Breast epithelium (tissue), 4 donors: ENCODE data around the gene CCDC78. TPM values are rescaled to one million over a fixed set of nuclear protein-coding genes. Genes with fewer than 3 reads are reported as not detected.

Experiments used
- DNase-seq, 2 donors: peaks; one replicate each; pipeline ENCODE4 v3.0.0-alpha.2; 2019; ENCODE audit warnings: low spot score in 2 of 2
- H3K27ac ChIP-seq, 2 donors: fragments of 200-600 bp; sonication (generic) in 1 of 2; one replicate each; pipeline ENCODE4 v1.5.1; 2016 to 2019; ENCODE audit warnings: mild to moderate bottlenecking in 1 of 2
- H3K27me3 ChIP-seq, 2 donors: fragments of 200-600 bp; sonication (generic) in 1 of 2; one replicate each; pipeline versions ENCODE4 v1.5.1 to v1.6.0; 2017 to 2019; ENCODE audit warnings: control low read depth in 1 of 2, mild to moderate bottlenecking in 1 of 2
- H3K36me3 ChIP-seq: fragments of 200-600 bp; one replicate; pipeline ENCODE4 v1.5.1; 2019
- H3K4me1 ChIP-seq, 2 donors: fragments of 200-600 bp; sonication (generic); one replicate each; pipeline ENCODE4 v1.5.1; 2016 to 2019; ENCODE audit warnings: control low read depth in 1 of 2
- H3K4me3 ChIP-seq, 3 donors: fragments of 200-600 bp; sonication (generic); 1 replicate in 2 of 3; 2 replicates in 1 of 3; pipeline ENCODE4 v1.5.1; 2016 to 2019; ENCODE audit warnings: mild to moderate bottlenecking in 3 of 3, moderate library complexity in 2 of 3
- H3K9me3 ChIP-seq, 2 donors: fragments of 200-600 bp; sonication (generic) in 1 of 2; one replicate each; pipeline ENCODE4 v1.5.1; 2016 to 2019; ENCODE audit warnings: control low read depth in 1 of 2
- CTCF ChIP-seq, 3 donors: fragments of 450-650 bp; IDR thresholded peaks; one replicate each; pipeline ENCODE4 v1.5.1; 2016 to 2017; ENCODE audit warnings: antibody characterized with exemption in 3 of 3, mild to moderate bottlenecking in 3 of 3, moderate library complexity in 3 of 3
- POLR2A ChIP-seq: fragments of 450-650 bp; IDR thresholded peaks from one replicate; pipeline ENCODE4 v1.6.1; 2016; ENCODE audit warnings: antibody characterized with exemption, mild to moderate bottlenecking, moderate library complexity
- POLR2AphosphoS5 ChIP-seq, 3 donors: sonication (generic); formaldehyde crosslinking; IDR thresholded peaks; one replicate each; pipeline ENCODE4 v1.6.1; 2017; ENCODE audit warnings: antibody characterized with exemption in 3 of 3
- intact Hi-C: fragments of 100-400 bp; cut with DNase I; formaldehyde crosslinking; loops from one replicate; pipeline ENCODE4 v1.15.1; 2023; ENCODE audit warnings: low total_unique reads
- total RNA-seq, 3 donors: library from RNA; depleted of rRNA; stranded (reverse); fragments of >200 nt; gene quantifications; one replicate each; pipeline ENCODE4 v1.1.0, GENCODE V29; 2016

CCDC78 gene
- total RNA-seq, 3 donors from 2014 or later, result 0.48 to 2.9 (median 2.6) TPM

DNA sequence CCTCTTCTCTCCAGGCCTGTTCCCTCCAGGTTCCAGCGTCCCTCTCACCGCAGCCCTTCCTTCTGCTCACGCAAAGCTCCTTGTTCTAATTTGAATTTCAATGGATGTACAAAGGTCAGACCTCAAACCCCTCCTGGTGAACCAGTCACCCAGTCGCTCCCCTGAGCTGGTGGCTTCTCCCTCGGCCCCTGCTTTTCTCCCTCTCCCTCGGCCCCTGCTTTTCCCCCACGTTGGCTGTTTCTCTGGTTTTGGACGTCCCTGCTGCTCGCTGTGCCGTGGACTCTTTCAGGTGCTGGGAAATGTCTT, 25.7 kb upstream of the CCDC78 start:
- Histone ChIP-seq H3K4me1 (peaks cover 0 to 3% of the 10 kb centered on the region in 2 donors), H3K36me3 (no peaks in the 10 kb centered on the region), H3K27ac (peak overlapping the region; percentile 50 to 65), H3K4me3 (peak overlapping the region in 2 of 3 donors; percentile 5 to 27), H3K27me3 (no peaks in the 10 kb centered on the region), H3K9me3 (no peaks in the 10 kb centered on the region)
- no peak for DNase-seq
- TF ChIP-seq POLR2AphosphoS5 (IDR thresholded peaks at IDR 0.05) (no peak), CTCF (IDR thresholded peaks at IDR 0.05) (no peak), POLR2A (no peak)
- intact Hi-C loops, result no loop called here

DNA sequence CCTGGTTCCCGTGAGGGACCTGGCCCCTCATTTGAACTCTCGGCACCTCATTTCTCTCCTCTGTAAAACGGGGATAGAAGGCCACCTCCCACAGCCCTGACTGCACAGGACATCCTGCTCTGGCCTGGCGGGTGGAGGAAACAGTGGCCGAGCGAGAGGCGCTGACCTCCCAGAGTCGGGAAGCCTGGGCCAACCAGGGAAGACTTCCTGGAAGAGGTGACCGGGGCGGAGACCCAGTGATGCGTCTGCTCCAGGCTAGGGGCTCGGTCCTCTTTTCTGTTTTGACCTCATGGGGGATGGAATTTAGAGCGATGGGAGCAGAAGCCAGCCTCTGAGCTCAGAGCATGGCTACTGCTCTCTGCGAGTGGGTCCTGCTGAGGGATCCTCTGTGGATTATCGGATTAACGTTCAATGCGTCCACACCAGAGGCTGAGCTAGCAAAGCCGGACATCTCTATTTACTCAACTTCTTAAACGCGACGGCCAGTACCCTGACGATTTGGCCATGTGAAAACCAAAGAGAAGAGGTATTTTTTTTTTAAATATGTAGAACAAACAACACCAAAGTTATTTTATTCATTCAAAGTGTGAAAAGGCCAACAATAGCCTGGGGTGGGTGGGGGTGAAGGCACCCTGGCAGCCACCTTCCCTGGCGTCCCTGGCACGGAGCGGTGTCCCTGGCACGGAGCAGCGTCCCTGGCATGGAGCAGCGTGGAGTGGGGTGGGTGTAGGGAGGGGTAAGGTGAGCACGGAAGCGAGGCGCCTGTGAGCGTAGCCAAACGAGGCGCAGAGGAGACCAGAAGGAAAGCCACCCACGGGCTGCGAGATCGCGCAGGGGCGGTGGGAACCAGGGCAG, 25.1 kb upstream of the CCDC78 start:
- H3K36me3 ChIP-seq, result no peaks in the 10 kb centered on the region
- no peaks in the 10 kb centered on the region for H3K27me3 ChIP-seq
- peaks cover 0 to 3% of the 10 kb centered on the region in 2 donors for H3K4me1 ChIP-seq
- no peaks in the 10 kb centered on the region for H3K9me3 ChIP-seq
- H3K27ac ChIP-seq, result peak overlapping the region; percentile 65 to 79
- peak overlapping the region in 2 of 3 donors; percentile 5 to 27 for H3K4me3 ChIP-seq
- TF ChIP-seq POLR2A (no peak), CTCF (IDR thresholded peaks at IDR 0.05) (no peak), POLR2AphosphoS5 (IDR thresholded peaks at IDR 0.05) (no peak)
- DNase-seq, result peak in 1 of 2 donors; percentile 80
- intact Hi-C loops, result no loop called here

DNA sequence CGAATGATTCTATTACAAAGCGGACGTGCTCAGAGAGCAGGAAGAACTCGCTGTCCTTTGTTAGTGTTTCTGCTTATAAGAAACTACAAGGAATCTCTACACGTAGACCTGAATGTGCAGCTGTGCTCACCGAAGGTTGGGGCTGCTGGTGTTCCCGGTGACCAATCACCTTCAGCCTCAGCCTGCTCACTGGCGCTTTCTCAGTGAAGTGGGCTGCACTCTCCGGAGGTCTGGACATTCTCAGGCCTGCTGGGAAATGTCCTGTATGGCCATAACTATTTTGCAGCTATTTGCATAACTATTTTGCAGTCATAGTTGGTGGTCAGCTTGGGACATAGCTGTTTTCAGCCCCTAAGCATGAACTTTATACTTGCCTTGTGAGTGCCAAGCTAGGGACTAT, 24.2 kb upstream of the CCDC78 start:
- Histone ChIP-seq H3K27ac (peak overlapping the region; percentile 65 to 79), H3K4me1 (peaks cover 0 to 3% of the 10 kb centered on the region in 2 donors), H3K27me3 (no peaks in the 10 kb centered on the region), H3K9me3 (no peaks in the 10 kb centered on the region), H3K4me3 (no peak overlapping the region), H3K36me3 (no peaks in the 10 kb centered on the region)
- no peak for TF ChIP-seq POLR2AphosphoS5 (IDR thresholded peaks at IDR 0.05)
- TF ChIP-seq POLR2A, result no peak
- intact Hi-C loops, result no loop called here
- DNase-seq, result no peak

- Histone ChIP-seq H3K4me1 (peaks cover 0 to 3% of the 10 kb centered on the region in 2 donors), H3K9me3 (no peaks in the 10 kb centered on the region), H3K27me3 (no peaks in the 10 kb centered on the region), H3K4me3 (no peak overlapping the region), H3K36me3 (no peaks in the 10 kb centered on the region), H3K27ac (peak overlapping the region in 1 of 2 donors; percentile 11)
- peak in 1 of 2 donors; percentile 54 for DNase-seq
- TF ChIP-seq POLR2AphosphoS5 (IDR thresholded peaks at IDR 0.05) (peak in 1 of 3 donors; percentile 38), CTCF (IDR thresholded peaks at IDR 0.05) (no peak), POLR2A (no peak)
- intact Hi-C loops, result no loop called here
Measured at GRCh38 chr16:749010-749409, 22.8 kb upstream of the CCDC78 start.

DNA sequence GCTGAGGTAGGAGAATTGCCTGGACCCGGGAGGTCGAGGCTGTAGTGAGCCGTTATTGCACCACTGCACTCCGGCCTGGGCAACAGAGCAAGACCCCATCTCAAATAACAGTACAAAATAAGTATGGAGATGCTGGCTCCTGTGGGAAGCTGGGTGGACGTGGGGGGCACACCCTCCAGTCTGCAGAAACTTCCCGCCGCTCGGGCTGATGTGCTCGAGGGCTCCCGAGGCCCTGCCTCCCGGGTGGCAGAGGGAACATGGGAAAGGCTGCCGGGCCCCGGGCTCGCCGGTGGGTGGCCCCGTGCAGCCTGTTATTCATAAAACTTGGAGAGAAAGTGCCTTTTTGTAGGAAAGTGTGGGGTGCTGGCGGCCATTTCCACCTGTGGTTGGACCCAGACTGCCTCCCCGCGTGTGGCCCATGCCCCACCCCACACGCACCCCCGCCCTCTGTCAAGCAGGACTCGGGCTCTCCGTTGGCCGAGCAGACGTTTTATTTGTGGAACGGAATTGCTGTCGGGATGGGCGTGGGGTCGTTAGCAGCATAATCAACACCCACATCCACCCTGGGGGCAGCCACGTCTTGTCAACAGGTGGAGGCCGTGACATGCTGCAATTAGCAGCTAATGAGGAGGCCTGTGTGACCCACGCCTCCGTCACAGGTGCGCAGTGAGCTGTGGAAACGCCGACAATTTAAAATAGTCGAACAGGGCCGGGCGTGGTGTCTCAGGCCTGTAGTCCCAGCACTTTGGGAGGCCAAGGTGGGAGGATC, 21.9 kb upstream of the CCDC78 start:
- H3K27ac ChIP-seq, result peak overlapping the region in 1 of 2 donors; percentile 48
- no peak for TF ChIP-seq CTCF (IDR thresholded peaks at IDR 0.05)
- no peak for TF ChIP-seq POLR2A
- TF ChIP-seq POLR2AphosphoS5 (IDR thresholded peaks at IDR 0.05), result no peak
- H3K9me3 ChIP-seq, result no peaks in the 10 kb centered on the region
- DNase-seq, result no peak
- intact Hi-C loops, result no loop called here
- H3K4me3 ChIP-seq, result no peak overlapping the region
- peaks cover 0 to 3% of the 10 kb centered on the region in 2 donors for H3K4me1 ChIP-seq
- H3K36me3 ChIP-seq, result no peaks in the 10 kb centered on the region
- H3K27me3 ChIP-seq, result no peaks in the 10 kb centered on the region
